Midbrain (tissue), 1 donor: ENCODE results near the gene SLCO6A1.

Experiments
- DNase-seq: peaks from one replicate; lab custom pipeline; 2025; lab: John Stamatoyannopoulos, UW

The SLCO6A1 gene

GRCh38 chr5:102451082-102451481 is 47.7 kb downstream of the SLCO6A1 start:
- no peak for DNase-seq

- no peak for DNase-seq
Observed at GRCh38 chr5:102450313-102450990, 48.3 kb downstream of the SLCO6A1 start.

GRCh38 chr5:102433473-102433872 is 65.3 kb downstream of the SLCO6A1 start:
- DNase-seq, result no peak

- no peak for DNase-seq
Observed at GRCh38 chr5:102421647-102422046, 77.2 kb downstream of the SLCO6A1 start.

- no peak for DNase-seq
Observed at GRCh38 chr5:102418531-102418930, 80.3 kb downstream of the SLCO6A1 start.

- DNase-seq, result no peak
Observed at GRCh38 chr5:102414448-102414847, 84.4 kb downstream of the SLCO6A1 start.

- DNase-seq, result no peak
Observed at GRCh38 chr5:102388235-102388634, 110.6 kb downstream of the SLCO6A1 start.

- no peak for DNase-seq
Observed at GRCh38 chr5:102385365-102385764, 113.4 kb downstream of the SLCO6A1 start.

- no peak for DNase-seq
Observed at GRCh38 chr5:102380174-102380573, 118.6 kb downstream of the SLCO6A1 start.

- no peak for DNase-seq
Observed at GRCh38 chr5:102375876-102376275, 122.9 kb downstream of the SLCO6A1 start.

- no peak for DNase-seq
Observed at GRCh38 chr5:102375272-102375671, 123.5 kb downstream of the SLCO6A1 start.

- no peak for DNase-seq
Observed at GRCh38 chr5:102368392-102368791, 130.4 kb downstream of the SLCO6A1 start.

- DNase-seq, result no peak
Observed at GRCh38 chr5:102341681-102342288, 157.0 kb downstream of the SLCO6A1 start.

GRCh38 chr5:102324714-102325113 is 174.1 kb downstream of the SLCO6A1 start:
- no peak for DNase-seq
